DND-41 (cell line): ENCODE measurements around the gene ASB4.

ENCODE experiments used
- CTCF ChIP-seq: IDR thresholded peaks from 2 replicates; pipeline ENCODE4 v1.5.1; 2012; ENCODE audit warnings: borderline replicate concordance, low read length, moderate library complexity, mild to moderate bottlenecking; ENCODE audit not compliant: poor library complexity, severe bottlenecking; ENCODE audit errors: extremely low read depth
- EZH2 ChIP-seq: IDR thresholded peaks from 3 replicates; pipeline ENCODE4 v1.6.1; 2012; ENCODE audit warnings: borderline replicate concordance, low read depth, mild to moderate bottlenecking, moderate library complexity, low read length, inconsistent platforms; ENCODE audit not compliant: severe bottlenecking

GRCh38 chr7:95536656-95537311 lies 51.0 kb downstream of the ASB4 start:
- TF ChIP-seq EZH2 (no peak), CTCF (no peak)
